ENCODE results near the gene TUBAL3. TPM values are rescaled to one million over a fixed set of nuclear protein-coding genes. Genes with fewer than 3 reads are reported as not detected.
"Not testable (repeated sequence)": the region's sequence is repeated elsewhere in the genome, so short reads cannot be mapped to it uniquely, and the experiment has no call there.

Gene TUBAL3
- total RNA-seq, 2 donors from 2014 or later = not detected

GRCh38 chr10:5435328-5435727 is 30.7 kb upstream of the TUBAL3 start:
- ATAC-seq = no peak
- no peak for DNase-seq (ENCODE audit: low spot score in 2 of 2)
- no peak overlapping the region for H3K27ac Mint-ChIP-seq
- peaks cover 9 to 11% of the 10 kb centered on the region in 2 donors for H3K36me3 Mint-ChIP-seq
- no peaks in the 10 kb centered on the region for H3K9me3 Mint-ChIP-seq

GRCh38 chr10:5434017-5434753 is 29.6 kb upstream of the TUBAL3 start:
- peak overlapping the region in 1 of 2 donors; percentile 45 for H3K27ac Mint-ChIP-seq
- H3K36me3 Mint-ChIP-seq = peaks cover 9 to 11% of the 10 kb centered on the region in 2 donors

GRCh38 chr10:5433182-5433581 is 28.6 kb upstream of the TUBAL3 start:
- Mint-ChIP-seq H3K9me3 (no peaks in the 10 kb centered on the region), H3K27ac (no peak overlapping the region), H3K36me3 (peaks cover 9 to 11% of the 10 kb centered on the region in 2 donors)
- ATAC-seq (no peak), DNase-seq (ENCODE audit: low spot score in 2 of 2) (no peak)

More at GRCh38 chr10:5434017-5434753, 29.6 kb upstream of the TUBAL3 start:
- ATAC-seq = peak in 1 of 2 donors; percentile 57
- no peaks in the 10 kb centered on the region for H3K9me3 Mint-ChIP-seq
- no peak for DNase-seq (ENCODE audit: low spot score in 2 of 2)

- Mint-ChIP-seq H3K36me3 (peaks cover 9 to 11% of the 10 kb centered on the region in 2 donors), H3K9me3 (no peaks in the 10 kb centered on the region), H3K27ac (no peak overlapping the region)
- ATAC-seq (no peak), DNase-seq (ENCODE audit: low spot score in 2 of 2) (no peak)
Observed at GRCh38 chr10:5428133-5428532, 23.5 kb upstream of the TUBAL3 start.

GRCh38 chr10:5424751-5425150 is 20.1 kb upstream of the TUBAL3 start:
- Mint-ChIP-seq H3K36me3 (peaks cover 2 to 4% of the 10 kb centered on the region in 2 donors), H3K9me3 (peaks cover 2 to 5% of the 10 kb centered on the region in 2 donors), H3K27ac (no peak overlapping the region)
- DNase-seq (ENCODE audit: low spot score in 2 of 2) (no peak), ATAC-seq (no peak)

- Mint-ChIP-seq H3K36me3 (peaks cover 11 to 14% of the 10 kb centered on the region in 2 donors), H3K27ac (no peak overlapping the region), H3K9me3 (peaks cover 10 to 13% of the 10 kb centered on the region in 2 donors)
- no peak for DNase-seq (ENCODE audit: low spot score in 2 of 2)
- ATAC-seq = no peak
Observed at GRCh38 chr10:5423771-5424170, 19.1 kb upstream of the TUBAL3 start.

- Mint-ChIP-seq H3K36me3 (peaks cover 11 to 22% of the 10 kb centered on the region in 2 donors), H3K9me3 (peaks cover 10 to 21% of the 10 kb centered on the region in 2 donors), H3K27ac (no peak overlapping the region)
- DNase-seq (ENCODE audit: low spot score in 2 of 2) = no peak
- ATAC-seq = no peak
Observed at GRCh38 chr10:5419466-5420094, 15.0 kb upstream of the TUBAL3 start.

GRCh38 chr10:5418584-5418983 is 14.0 kb upstream of the TUBAL3 start:
- Mint-ChIP-seq H3K9me3 (peaks cover 10 to 21% of the 10 kb centered on the region in 2 donors), H3K27ac (no peak overlapping the region), H3K36me3 (peaks cover 11 to 22% of the 10 kb centered on the region in 2 donors)
- ATAC-seq = no peak
- DNase-seq (ENCODE audit: low spot score in 2 of 2) = no peak

- H3K9me3 Mint-ChIP-seq = peaks cover 10 to 21% of the 10 kb centered on the region in 2 donors
- peaks cover 11 to 22% of the 10 kb centered on the region in 2 donors for H3K36me3 Mint-ChIP-seq
- H3K27ac Mint-ChIP-seq = no peak overlapping the region
- no peak for DNase-seq (ENCODE audit: low spot score in 2 of 2)
- no peak for ATAC-seq
Observed at GRCh38 chr10:5416981-5417380, 12.4 kb upstream of the TUBAL3 start.

- H3K27ac Mint-ChIP-seq = no peak overlapping the region
- peaks cover 0 to 11% of the 10 kb centered on the region in 2 donors for H3K36me3 Mint-ChIP-seq
- peaks cover 0 to 3% of the 10 kb centered on the region in 2 donors for H3K9me3 Mint-ChIP-seq
- ATAC-seq (peak in 1 of 2 donors; percentile 8), DNase-seq (ENCODE audit: low spot score in 2 of 2) (no peak)
Observed at GRCh38 chr10:5413012-5413938, 8.6 kb upstream of the TUBAL3 start.

GRCh38 chr10:5412277-5412941 is 7.8 kb upstream of the TUBAL3 start, which contains the start of gene NET1:
NET1 (plus strand) TSS chr10:5412557; CDS start chr10:5412693, 136 bp downstream.
- Mint-ChIP-seq H3K9me3 (no peaks in the 10 kb centered on the region), H3K27ac (peak within 1 kb of the TSS; percentile 44 to 63), H3K36me3 (peaks cover 0 to 7% of the 10 kb centered on the region in 2 donors)
- peak; percentile 95 to 97 for ATAC-seq
- DNase-seq (ENCODE audit: low spot score in 2 of 2) = peak; percentile 75 to 87

GRCh38 chr10:5411941-5412276 is 7.3 kb upstream of the TUBAL3 start:
- H3K36me3 Mint-ChIP-seq = peaks cover 0 to 7% of the 10 kb centered on the region in 2 donors
- no peaks in the 10 kb centered on the region for H3K9me3 Mint-ChIP-seq
- ATAC-seq (peak; percentile 2 to 7), DNase-seq (ENCODE audit: low spot score in 2 of 2) (no peak)
- peak overlapping the region in 1 of 2 donors; percentile 44 for H3K27ac Mint-ChIP-seq

- H3K9me3 Mint-ChIP-seq; H3K27ac Mint-ChIP-seq; ATAC-seq; DNase-seq (ENCODE audit: low spot score in 2 of 2); H3K36me3 Mint-ChIP-seq: not testable (repeated sequence)
Observed at GRCh38 chr10:5410787-5411186, 6.2 kb upstream of the TUBAL3 start.

- ATAC-seq = no peak
- peaks cover 0 to 7% of the 10 kb centered on the region in 2 donors for H3K36me3 Mint-ChIP-seq
- no peak overlapping the region for H3K27ac Mint-ChIP-seq
- DNase-seq (ENCODE audit: low spot score in 2 of 2) = no peak
- H3K9me3 Mint-ChIP-seq = no peaks in the 10 kb centered on the region
Observed at GRCh38 chr10:5406918-5407317, 2.3 kb upstream of the TUBAL3 start.

- Mint-ChIP-seq H3K27ac (no peak overlapping the region), H3K9me3 (no peaks in the 10 kb centered on the region), H3K36me3 (no peaks in the 10 kb centered on the region)
- ATAC-seq = no peak
- DNase-seq (ENCODE audit: low spot score in 2 of 2) = no peak
Observed at GRCh38 chr10:5402798-5403197, 1.8 kb downstream of the TUBAL3 start.

Data from activated naive CD4-positive, alpha-beta T cell treated with anti-CD3 and anti-CD28 coated beads, Interleukin-2, amount 50 U/mL, for 72 hours (primary cell).